ENCODE measurements around the gene FCHO1.
"Not testable (repeated sequence)": the region's sequence is repeated elsewhere in the genome, so short reads cannot be mapped to it uniquely, and the experiment has no call there.

The FCHO1 gene

DNA sequence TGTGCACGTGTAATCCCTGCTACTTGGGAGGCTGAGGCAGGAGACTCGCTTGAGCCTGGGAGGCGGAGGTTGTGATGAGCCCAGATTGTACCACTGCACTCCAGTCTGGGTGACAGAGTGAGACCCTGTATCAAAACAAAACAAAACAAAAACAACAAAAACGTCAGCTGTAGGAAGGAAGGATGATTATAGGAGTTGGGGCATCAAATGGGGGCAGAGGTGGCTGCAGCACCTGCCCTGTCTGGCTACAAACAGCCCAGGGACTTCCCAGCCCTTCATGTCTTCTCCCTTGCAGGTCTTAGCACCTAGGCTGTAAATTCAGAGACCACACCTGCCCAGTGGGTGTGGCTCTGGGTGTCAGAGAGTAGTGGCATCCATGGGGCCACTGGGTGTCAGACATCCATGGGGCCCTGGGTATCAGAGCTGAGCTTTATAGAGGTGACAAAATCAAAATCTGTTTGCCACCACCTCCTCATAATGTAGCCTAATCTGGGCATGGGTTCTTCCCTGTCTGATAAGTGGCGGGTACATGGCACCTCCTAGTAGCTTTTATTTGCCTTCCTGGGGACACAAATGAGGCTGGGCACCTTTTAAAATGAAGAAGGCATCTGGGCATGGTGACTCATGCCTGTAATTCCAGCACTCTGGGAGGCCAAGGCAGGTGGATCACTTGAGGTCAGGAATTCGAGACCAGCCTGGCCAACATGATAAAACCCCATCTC is 38.9 kb downstream of the FCHO1 start:
- DNase-seq (ENCODE audit: low read depth in 2 of 3, low spot score in 2 of 3): no peak

DNA sequence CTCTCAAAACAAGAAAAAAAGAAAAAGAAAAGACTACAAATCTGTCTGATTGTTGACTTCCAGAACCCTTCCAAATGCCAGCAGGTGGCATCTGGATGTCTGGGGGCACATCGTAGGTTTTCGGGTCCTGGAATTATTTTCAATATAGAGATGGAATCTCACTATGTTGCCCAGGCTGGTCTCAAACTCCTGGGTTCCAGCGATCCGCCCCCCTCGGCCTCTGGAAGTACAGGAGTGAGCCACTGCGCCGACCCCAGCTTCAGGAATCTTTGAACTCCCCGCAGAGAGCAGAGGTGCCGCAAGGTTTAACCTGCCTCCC is 43.1 kb downstream of the FCHO1 start:
- no peak for DNase-seq (ENCODE audit: low read depth in 2 of 3, low spot score in 2 of 3)

DNA sequence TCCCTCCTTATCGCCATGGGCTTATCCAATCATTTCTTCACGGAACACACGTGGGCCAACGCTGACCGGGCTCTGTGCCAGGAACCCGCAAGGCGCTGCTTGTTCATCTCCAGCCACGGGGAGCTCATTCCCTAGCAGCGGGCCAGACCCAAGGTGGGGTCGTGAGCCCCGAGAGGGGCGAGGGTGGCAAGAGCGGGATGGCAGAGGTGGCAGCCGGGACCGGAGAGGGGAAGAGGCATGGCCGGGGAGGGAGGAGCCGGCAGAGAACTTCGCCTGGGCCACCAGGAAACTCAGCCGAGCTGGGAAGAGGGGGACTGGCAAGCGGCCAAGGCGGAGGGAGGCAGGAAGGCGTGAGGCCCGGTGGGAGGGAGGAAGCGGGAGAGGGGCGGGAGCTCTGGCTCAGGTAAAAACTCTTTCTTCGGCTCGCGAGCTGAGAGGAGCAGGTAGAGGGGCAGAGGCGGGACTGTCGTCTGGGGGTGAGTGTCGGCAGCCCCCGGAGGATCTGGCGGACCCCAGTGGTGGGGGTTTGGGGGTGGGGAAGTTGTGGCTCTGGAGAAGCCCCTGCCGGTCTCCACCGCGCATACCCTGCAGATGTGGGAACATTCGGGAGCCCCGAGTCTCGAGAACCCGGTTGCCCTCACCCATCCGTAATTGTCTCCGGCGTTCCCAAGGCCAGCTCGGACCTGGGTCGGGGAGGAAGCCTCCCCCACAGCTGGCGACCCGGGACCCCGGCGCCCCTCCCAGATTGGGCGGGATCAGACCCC is 43.6 kb downstream of the FCHO1 start, which contains the start of gene B3GNT3:
TSS of gene B3GNT3 (plus strand) at position 408 of the 764 bp plus-strand sequence. CDS start 12,670 bp downstream, outside the sequence.
- no peak for DNase-seq (ENCODE audit: low read depth in 2 of 3, low spot score in 2 of 3)

DNA sequence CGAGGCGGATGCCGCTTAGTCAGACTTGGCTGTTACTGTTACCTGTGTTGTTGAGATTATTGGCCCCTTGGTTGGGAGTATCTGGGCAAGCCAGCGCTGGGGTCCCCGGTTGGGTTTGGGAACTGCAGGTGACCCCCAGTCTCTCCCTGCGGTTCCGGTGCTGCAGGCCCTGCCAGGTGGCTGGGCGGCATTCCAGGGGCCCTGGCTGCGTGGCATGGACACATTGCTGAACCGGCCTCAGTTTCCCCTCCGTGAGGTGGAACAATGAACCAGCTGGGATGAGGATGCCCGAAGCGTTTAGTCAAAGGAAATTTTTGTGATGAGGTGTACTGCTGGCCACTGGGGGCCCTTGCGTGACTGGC is 44.2 kb downstream of the FCHO1 start:
- no peak for DNase-seq (ENCODE audit: low read depth in 2 of 3, low spot score in 2 of 3)

DNA sequence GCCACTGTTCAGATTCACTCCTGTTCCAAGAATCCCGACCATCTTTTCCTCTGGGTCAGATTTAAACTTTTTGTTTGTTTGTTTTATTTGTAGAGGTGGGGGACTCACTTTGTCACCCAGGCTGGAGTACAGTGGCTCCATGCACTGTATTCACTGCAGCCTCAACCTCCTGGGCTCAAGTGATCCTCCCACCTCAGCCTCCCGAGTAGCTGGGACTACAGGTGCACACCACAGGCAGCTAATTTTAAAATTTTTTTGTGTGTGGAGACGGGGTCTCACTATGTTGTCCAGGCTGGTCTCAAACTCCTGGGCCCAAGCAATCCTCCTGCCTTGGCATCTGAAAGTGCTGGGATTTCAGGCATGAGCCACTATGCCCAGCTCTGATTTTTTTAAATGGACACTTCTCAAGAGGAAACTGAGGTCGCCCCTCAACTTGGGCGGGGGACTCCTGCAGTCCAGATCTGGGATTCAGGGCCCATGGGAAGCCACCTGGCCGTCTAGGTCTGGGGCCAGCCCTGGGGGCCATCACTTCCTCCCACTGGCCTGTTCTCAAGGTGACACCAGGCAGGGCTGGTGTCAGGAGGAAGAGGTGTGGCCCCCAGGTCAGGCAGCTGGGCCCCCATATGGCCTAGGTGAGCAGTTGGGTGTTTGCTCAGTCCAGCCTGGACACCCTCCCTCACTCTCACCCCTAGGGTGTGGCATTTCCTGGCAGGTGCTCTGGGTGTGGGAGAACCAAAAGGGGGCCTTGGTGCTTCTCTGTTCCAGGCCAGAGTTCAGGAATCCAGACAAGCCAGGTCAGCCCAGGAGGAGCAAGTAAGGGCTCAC is 44.9 kb downstream of the FCHO1 start:
- no peak for DNase-seq (ENCODE audit: low read depth in 2 of 3, low spot score in 2 of 3)

DNA sequence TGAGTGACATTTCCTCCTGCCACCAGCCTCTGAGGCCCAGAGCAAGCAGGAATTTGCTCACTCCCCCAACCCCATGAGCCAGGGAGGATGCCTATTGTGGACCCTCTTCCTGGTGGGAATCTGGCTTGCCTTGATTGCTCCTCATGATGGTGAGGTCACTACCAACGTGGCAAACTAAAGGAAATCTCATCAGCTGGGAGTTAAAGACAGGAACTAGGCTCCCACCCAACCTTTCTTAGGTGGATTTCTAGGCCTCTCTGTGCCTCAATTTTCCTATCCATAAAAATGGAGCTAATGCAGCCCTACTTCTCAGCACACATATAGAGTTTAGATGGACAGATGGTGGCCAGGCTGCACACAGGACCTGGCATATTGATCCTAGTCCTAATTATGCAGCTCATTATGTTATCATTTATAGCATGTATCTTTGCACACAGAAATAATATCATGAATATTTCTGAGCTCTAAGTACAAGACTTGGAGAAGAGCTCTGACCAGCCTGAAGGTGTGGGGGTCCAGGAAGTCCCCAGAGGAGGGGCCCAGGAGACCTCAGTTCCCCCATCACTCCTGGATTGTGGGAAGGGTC is 45.7 kb downstream of the FCHO1 start:
- DNase-seq (ENCODE audit: low read depth in 2 of 3, low spot score in 2 of 3): no peak

DNA sequence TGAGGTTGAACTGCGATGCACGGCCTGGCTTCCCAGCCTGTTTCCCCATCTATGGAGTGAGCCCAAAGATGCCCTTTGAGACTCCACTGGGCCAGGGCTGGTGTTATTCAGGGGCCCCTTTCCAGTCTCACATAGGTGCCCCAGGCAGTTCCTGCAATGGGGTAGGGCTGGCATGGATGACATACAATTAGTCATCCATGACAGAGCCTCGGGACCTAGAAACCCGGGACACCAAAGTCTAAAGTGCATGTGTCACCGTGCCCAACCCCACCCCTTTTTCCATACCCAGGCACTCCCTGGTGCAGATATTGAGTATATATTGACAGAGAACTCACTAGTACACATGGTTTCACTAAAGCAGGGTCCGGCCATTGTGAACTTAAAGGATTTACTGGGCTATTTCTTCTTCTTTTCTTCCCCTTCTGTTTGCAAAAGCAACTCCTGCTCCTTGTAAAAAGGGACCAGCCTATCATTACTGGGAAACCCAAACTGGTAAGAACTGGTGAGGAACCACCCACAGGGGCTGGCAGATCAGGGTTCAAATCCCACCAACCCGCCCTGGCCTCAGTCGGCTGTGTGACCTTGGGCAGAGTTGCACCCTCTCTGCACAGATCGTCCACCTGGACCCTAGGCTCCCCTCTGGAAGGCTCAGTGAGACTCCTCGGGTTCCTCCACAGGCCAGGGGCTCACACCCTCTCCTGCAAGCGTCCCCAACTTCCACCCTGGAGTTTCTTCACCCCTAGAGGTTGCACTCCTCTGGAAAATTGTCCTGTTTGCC is 46.3 kb downstream of the FCHO1 start:
- DNase-seq (ENCODE audit: low read depth in 2 of 3, low spot score in 2 of 3): peak in 2 of 3 experiments; percentile 23 to 27

DNA sequence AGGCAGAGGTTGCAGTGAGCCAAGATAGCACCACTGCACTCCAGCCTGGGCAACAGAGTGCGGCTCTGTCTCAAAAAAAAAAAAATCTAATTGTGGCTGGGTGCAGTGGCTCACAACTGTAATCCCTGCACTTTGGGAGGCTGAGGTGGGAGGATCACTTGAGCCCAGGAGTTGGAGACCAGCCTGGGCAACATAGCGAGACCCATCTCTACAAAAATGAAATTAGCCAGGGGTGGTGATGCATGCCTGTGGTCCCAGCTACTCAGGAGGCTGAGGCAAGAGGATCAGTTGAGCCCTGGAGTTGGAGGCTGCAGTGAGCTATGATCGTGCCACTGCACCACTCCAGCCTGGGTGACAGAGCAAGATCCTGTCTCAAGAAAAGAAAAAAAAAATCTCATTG is 47.3 kb downstream of the FCHO1 start:
- not testable (repeated sequence) for DNase-seq (ENCODE audit: low read depth in 2 of 3, low spot score in 2 of 3)

DNA sequence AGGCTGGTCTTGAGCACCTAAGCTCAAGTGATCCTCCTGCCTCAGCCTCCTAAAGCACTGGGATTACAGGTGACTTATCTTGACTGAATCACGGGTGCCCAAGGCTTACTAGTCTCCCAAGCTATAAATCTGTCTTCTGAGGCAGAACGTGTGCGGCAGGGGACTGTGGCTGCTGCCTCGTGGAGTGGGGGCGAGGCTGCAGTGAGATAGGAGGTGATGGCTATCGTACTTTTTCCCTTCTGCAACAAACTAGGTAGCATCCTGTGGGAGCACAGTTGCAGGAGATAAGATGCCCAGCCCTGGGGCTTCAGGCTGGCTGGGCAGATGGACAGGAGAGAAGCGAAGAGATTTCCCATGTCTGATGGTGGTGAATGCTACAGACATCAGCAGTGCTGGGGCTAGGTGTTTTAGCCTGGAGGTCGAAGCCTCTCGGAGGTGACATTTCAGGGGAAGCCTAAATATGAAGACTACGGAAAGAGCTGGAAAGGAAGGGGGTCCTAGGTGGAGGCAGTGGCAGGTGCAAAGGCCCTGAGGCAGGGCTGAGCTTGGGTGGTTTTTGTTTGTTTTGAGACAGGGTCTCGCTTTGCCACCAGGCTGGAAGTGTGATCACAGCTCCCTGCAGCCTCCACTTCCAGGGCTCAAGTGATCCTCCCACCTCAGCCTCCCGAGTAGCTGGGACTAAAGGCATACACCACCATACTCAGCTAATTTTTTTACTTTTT is 51.0 kb downstream of the FCHO1 start:
- DNase-seq (ENCODE audit: low read depth in 2 of 3, low spot score in 2 of 3): no peak

DNA sequence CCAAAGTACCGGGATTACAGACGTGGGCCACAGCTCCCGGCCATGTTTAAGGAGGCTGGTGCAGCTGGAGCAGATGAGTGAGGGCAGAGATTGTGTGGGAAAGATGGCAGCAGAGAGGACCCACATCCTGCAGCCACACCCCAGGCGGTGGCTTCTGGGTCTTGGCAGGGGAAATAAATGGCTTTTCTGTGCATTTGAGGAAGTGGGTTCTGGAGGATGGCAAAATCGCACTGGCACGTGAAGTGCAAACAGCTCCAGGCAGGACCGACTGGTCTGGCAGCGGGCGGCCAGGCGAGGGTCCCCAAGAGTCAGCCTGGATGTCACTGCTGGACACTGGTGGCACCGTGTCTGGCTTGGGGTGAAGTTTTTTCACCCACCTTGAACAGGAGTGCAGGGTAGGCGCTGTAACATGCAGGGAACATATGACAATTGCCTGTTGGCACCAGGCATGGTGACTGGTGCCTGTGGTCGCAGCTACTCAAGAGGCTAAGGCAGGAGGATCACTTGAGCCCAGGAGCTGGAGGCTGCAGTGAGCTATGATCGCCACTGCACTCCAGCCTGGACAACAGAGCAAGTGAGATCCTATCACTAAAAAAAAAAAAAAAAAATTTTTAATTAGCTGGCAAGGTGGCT is 52.1 kb downstream of the FCHO1 start:
- DNase-seq (ENCODE audit: low read depth in 2 of 3, low spot score in 2 of 3): no peak

DNA sequence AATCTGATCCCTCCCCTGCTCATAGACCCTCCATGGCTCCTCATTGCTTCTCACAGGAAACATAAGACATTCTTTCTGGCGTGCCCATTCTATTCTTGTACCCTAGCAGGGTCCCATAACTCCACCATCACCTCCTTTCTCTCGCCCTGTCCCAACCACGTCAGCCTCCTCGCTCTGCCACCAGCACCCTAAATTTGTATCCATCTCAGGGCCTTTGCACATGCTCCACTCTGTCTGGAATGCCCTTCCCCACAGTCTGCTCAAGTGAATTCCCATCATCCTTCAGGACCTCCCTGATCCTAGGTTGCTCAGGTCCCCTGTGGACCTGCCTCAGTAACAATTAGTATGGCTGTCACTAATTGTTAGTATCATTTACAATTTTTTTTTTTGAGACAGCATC is 54.1 kb downstream of the FCHO1 start:
- no peak for DNase-seq (ENCODE audit: low read depth in 2 of 3, low spot score in 2 of 3)

DNA sequence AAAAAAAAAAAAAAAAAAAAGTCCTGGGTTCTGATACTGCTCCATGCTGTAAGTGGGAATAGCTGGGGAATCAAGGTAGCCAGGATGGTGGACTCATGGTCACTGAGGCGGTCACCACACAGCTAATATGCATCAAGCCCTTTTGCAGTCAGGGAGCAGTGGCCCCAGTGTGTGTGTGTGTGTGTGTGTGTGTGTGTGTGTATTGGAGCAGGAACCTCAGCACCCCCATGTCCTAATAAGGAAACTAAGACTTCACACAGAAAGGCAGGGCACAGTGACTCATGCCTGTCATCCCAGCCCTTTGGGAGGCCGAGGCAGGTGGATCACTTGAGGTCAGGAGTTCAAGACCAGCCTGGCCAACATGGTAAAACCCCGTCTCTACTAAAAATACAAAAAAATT is 55.7 kb downstream of the FCHO1 start:
- no peak for DNase-seq (ENCODE audit: low read depth in 2 of 3, low spot score in 2 of 3)

DNA sequence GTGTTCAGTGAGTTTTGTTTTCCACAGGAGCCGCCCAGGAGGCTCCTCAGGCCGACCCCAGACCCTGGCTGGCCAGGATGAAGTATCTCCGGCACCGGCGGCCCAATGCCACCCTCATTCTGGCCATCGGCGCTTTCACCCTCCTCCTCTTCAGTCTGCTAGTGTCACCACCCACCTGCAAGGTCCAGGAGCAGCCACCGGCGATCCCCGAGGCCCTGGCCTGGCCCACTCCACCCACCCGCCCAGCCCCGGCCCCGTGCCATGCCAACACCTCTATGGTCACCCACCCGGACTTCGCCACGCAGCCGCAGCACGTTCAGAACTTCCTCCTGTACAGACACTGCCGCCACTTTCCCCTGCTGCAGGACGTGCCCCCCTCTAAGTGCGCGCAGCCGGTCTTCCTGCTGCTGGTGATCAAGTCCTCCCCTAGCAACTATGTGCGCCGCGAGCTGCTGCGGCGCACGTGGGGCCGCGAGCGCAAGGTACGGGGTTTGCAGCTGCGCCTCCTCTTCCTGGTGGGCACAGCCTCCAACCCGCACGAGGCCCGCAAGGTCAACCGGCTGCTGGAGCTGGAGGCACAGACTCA is 56.5 kb downstream of the FCHO1 start:
- DNase-seq (ENCODE audit: low read depth in 2 of 3, low spot score in 2 of 3): no peak

DNA sequence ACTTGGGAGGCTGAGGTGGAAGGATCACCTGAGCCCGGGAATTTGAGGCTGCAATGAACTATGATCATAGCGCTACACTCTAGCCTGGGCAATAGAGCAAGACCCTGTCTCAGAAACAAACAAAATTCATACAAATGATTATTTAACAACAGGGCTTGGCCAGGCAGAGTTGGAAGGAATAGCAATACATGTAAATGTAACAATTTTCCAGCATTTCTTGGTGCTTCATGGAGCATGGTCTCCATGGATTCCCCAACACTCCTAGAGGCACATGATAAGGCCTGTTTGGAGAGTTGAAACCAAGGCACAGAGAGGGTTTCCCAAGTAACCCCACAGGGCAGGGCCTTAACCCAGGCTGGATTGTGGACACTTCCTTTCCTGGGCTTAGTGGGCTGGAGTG is 59.8 kb downstream of the FCHO1 start:
- no peak for DNase-seq (ENCODE audit: low read depth in 2 of 3, low spot score in 2 of 3)

DNA sequence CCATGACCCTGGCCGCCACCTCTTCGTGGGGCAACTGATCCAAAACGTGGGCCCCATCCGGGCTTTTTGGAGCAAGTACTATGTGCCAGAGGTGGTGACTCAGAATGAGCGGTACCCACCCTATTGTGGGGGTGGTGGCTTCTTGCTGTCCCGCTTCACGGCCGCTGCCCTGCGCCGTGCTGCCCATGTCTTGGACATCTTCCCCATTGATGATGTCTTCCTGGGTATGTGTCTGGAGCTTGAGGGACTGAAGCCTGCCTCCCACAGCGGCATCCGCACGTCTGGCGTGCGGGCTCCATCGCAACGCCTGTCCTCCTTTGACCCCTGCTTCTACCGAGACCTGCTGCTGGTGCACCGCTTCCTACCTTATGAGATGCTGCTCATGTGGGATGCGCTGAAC is 60.4 kb downstream of the FCHO1 start:
- DNase-seq (ENCODE audit: low read depth in 2 of 3, low spot score in 2 of 3): no peak

DNA sequence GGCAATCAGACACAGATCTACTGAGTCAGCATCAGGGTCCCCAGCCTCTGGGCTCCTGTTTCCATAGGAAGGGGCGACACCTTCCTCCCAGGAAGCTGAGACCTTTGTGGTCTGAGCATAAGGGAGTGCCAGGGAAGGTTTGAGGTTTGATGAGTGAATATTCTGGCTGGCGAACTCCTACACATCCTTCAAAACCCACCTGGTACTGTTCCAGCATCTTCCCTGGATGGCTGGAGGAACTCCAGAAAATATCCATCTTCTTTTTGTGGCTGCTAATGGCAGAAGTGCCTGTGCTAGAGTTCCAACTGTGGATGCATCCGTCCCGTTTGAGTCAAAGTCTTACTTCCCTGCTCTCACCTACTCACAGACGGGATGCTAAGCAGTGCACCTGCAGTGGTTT is 60.8 kb downstream of the FCHO1 start:
- DNase-seq (ENCODE audit: low read depth in 2 of 3, low spot score in 2 of 3): no peak

DNA sequence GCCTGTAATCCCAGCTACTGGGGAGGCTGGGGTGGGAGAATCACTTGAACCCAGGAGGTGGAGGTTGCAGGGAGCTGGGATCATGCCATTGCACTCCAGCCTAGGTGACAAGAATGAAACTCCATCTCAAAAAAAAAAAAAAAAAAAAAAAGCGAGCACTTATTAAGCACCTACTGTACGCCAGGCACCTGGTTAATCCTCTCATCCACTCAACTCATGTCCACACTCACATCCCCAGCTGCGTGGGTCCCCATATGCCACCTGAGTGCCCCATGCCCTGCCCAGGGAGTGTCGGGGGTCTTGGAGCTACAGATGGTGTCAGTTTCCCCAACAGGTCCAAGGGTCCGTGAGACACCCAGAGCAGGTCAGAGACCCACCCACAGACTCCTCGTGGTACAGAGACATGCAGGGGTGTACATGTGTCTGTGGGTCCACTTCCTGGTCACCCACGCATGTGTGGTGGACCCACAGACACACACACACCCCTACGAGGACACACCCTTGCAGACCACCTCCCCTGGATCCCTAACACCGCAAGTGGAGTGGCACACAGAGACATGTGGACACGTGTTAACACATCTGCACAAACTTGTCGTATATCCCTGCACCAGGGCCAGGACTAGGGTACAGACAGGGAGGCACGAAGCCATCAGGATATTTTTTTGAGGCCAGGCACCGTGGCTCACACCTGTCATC is 66.5 kb downstream of the FCHO1 start:
- no peak for DNase-seq (ENCODE audit: low read depth in 2 of 3, low spot score in 2 of 3)

DNA sequence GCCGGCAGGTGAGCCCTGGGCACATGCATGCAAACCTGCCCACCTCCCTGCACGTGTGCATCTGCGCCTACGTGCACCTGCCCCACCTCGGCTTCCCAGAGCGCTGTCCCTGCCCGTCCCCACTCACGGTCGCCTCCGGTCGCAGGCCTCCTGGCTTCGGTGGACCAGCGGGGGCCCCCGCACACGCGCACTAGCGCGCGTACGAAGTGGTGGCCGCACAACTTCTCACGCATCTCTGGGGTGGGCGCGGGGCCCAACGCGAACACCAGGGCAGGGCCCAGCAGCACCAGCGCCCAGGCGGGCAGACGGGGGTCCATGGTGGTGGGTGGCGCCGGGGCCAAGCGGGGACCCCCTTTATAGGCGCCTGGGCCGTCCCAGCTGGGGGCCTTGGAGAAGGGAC is 69.9 kb downstream of the FCHO1 start, which contains the start of gene INSL3:
TSS of gene INSL3 (minus strand) at position 330 of the 400 bp plus-strand sequence. CDS start at position 317, 13 bp downstream.
- DNase-seq (ENCODE audit: low read depth in 2 of 3, low spot score in 2 of 3): no peak

DNA sequence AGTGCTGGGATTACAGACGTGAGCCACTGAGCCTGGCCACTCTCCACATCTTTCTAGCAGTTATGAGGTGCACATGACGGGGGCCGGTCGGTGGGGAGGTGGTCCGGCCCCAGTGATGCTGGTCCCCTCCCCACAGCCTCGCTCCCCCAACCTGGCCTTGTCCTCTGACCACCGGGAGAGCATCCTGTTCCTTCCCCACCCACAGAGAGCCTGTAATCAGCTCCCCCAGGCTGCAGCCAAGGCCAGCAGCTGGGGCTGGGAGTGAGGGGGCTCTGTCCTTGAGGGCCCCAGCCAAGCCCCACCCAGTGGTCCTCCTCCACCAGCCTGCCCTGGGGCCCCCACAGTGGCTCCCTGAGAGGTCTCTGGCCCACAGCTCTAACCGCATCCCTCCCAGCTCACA is 73.1 kb downstream of the FCHO1 start:
- no peak for DNase-seq (ENCODE audit: low read depth in 2 of 3, low spot score in 2 of 3)

Measured in activated CD8-positive, alpha-beta memory T cell treated with anti-CD3 and anti-CD28 coated beads for 48 hours (primary cell).